Measurements from ENCODE around the gene LBH.

DNA sequence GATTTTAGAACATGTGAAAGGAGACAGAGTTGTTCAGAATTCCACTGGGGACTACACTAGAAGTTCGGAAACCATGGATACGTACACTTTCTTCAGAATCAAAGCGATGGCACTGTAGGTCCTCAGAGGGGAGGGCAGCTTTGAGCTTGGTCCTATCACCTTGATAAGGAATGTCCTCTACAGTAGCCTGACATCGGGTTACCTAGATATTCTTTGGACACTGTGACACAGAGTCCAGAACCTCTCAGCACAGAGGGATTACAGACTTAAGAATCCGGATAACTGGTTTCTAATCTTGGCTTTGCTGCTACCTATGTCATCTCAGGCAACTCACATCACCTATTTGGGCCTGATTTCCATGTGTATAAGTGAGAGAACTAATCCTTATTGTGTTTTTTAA lies 14.0 kb downstream of the LBH start:
- TF ChIP-seq, protein P1, sequence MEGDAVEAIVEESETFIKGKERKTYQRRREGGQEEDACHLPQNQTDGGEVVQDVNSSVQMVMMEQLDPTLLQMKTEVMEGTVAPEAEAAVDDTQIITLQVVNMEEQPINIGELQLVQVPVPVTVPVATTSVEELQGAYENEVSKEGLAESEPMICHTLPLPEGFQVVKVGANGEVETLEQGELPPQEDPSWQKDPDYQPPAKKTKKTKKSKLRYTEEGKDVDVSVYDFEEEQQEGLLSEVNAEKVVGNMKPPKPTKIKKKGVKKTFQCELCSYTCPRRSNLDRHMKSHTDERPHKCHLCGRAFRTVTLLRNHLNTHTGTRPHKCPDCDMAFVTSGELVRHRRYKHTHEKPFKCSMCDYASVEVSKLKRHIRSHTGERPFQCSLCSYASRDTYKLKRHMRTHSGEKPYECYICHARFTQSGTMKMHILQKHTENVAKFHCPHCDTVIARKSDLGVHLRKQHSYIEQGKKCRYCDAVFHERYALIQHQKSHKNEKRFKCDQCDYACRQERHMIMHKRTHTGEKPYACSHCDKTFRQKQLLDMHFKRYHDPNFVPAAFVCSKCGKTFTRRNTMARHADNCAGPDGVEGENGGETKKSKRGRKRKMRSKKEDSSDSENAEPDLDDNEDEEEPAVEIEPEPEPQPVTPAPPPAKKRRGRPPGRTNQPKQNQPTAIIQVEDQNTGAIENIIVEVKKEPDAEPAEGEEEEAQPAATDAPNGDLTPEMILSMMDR (conservative IDR thresholded peaks at IDR 0.05; ENCODE audit: low read depth in 2 of 2) = no peak
- TF ChIP-seq EZH2phosphoT487 (IDR thresholded peaks at IDR 0.05; ENCODE audit: unreplicated experiment) = no peak
- TF ChIP-seq STAT1 (IDR thresholded peaks at IDR 0.05; ENCODE audit: unreplicated experiment) = no peak
- TF ChIP-seq EZH2 (IDR thresholded peaks at IDR 0.05; ENCODE audit: low read depth, unreplicated experiment) = no peak
